GM12872 (cell line): ENCODE data around the gene SKIC2.
"Not testable (repeated sequence)": the region's sequence is repeated elsewhere in the genome, so short reads cannot be mapped to it uniquely, and the experiment has no call there.

ENCODE experiments used
- CTCF ChIP-seq: IDR thresholded peaks from 3 replicates; pipeline ENCODE4 v1.5.1; 2011; ENCODE audit warnings: low read depth, mild to moderate bottlenecking, low read length, moderate library complexity; ENCODE audit not compliant: insufficient read depth

SKIC2 gene

GRCh38 chr6:31971279-31971992, 12.5 kb downstream of the SKIC2 start:
- no peak for TF ChIP-seq CTCF

GRCh38 chr6:31971993-31972708, 13.2 kb downstream of the SKIC2 start, which contains the start of gene DXO:
DXO (minus strand) TSS chr6:31972138; CDS start chr6:31971675, 463 bp downstream.
- no peak for TF ChIP-seq CTCF

GRCh38 chr6:31972709-31973350, 13.9 kb downstream of the SKIC2 start:
- no peak for TF ChIP-seq CTCF

- TF ChIP-seq CTCF = no peak
Observed at GRCh38 chr6:31977816-31978431, 18.9 kb downstream of the SKIC2 start.

- TF ChIP-seq CTCF = no peak
Observed at GRCh38 chr6:31978831-31979230, 19.9 kb downstream of the SKIC2 start.

- no peak for TF ChIP-seq CTCF
Observed at GRCh38 chr6:31979238-31979898, 20.4 kb downstream of the SKIC2 start.

GRCh38 chr6:31981744-31982143, 22.8 kb downstream of the SKIC2 start, which contains the start of gene C4A:
C4A (plus strand) TSS chr6:31982057; CDS start chr6:31982108, 51 bp downstream.
- TF ChIP-seq CTCF = not testable (repeated sequence)
